Measurements from ENCODE around the gene SCN2B.

- TF ChIP-seq POLR2A (IDR thresholded peaks at IDR 0.05) (no peak), CTCF (IDR thresholded peaks at IDR 0.05) (no peak), EP300 (IDR thresholded peaks at IDR 0.05) (no peak)
These were observed 9.8 kb downstream of the SCN2B start for GRCh38 chr11:118166641-118167040.
